Lower leg skin (tissue), 3 donors: Measurements from ENCODE around the gene MYADML2.

Source experiments
- CTCF ChIP-seq, 3 donors: fragments of 450-650 bp; IDR thresholded peaks; one replicate each; pipeline ENCODE4 v1.5.1; 2016; ENCODE audit warnings: antibody characterized with exemption in 3 of 3, mild to moderate bottlenecking in 3 of 3, moderate library complexity in 2 of 3
- POLR2A ChIP-seq, 2 donors: fragments of 450-650 bp; IDR thresholded peaks; one replicate each; pipeline ENCODE4 v1.6.1; 2016 to 2017; ENCODE audit warnings: antibody characterized with exemption in 2 of 2, mild to moderate bottlenecking in 1 of 2, moderate library complexity in 1 of 2

GRCh38 chr17:81922566-81923301 is 24.3 kb downstream of the MYADML2 start:
- TF ChIP-seq CTCF (IDR thresholded peaks at IDR 0.05) (no peak), POLR2A (IDR thresholded peaks at IDR 0.05) (no peak)
